SK-N-SH treated with all-trans-retinoic acid at 6 μM for 48 hours (cell line): ENCODE data around the gene OTOF.

Experiments
- ATAC-seq: fragments of 200-7000 bp; cut with Tn5 transposase; 3 replicates; pipeline ENCODE4 v1.9.1; 2020; ENCODE audit warnings: mild to moderate bottlenecking, moderate library complexity
- ARNTL ChIP-seq: fragments of 450-650 bp; formaldehyde crosslinking; IDR thresholded peaks from 2 replicates; pipeline ENCODE4 v1.5.0; 2020; ENCODE audit warnings: low read depth, mild to moderate bottlenecking, moderate library complexity, borderline replicate concordance
- BACH2 ChIP-seq: fragments of 250-450 bp; sonication (Bioruptor Pico); IDR thresholded peaks from 2 replicates; pipeline ENCODE4 v1.9.0; 2021; ENCODE audit warnings: mild to moderate bottlenecking, borderline replicate concordance
- CSDC2 ChIP-seq: fragments of 250-450 bp; sonication (Bioruptor Pico); IDR thresholded peaks from 2 replicates; pipeline ENCODE4 v1.5.0; 2020; ENCODE audit warnings: mild to moderate bottlenecking, moderate library complexity
- CSRNP3 ChIP-seq: fragments of 250-450 bp; sonication (Bioruptor Pico); IDR thresholded peaks from 2 replicates; pipeline ENCODE4 v1.5.1; 2021; ENCODE audit warnings: mild to moderate bottlenecking, moderate library complexity
- ESRRG ChIP-seq: fragments of 250-450 bp; sonication (Bioruptor Pico); IDR thresholded peaks from 2 replicates; pipeline ENCODE4 v1.6.1; 2021; ENCODE audit warnings: mild to moderate bottlenecking
- GLIS3 ChIP-seq: fragments of 250-450 bp; sonication (Bioruptor Pico); IDR thresholded peaks from 2 replicates; pipeline ENCODE4 v1.5.0; 2020; ENCODE audit warnings: mild to moderate bottlenecking, moderate library complexity
- OSR1 ChIP-seq: fragments of 250-450 bp; sonication (Bioruptor Pico); IDR thresholded peaks from 2 replicates; pipeline ENCODE4 v1.8.0; 2022; ENCODE audit warnings: moderate library complexity, mild to moderate bottlenecking, inconsistent platforms
- PATZ1 ChIP-seq: fragments of 250-450 bp; sonication (Bioruptor Pico); IDR thresholded peaks from 2 replicates; pipeline ENCODE4 v1.8.0; 2020; ENCODE audit warnings: mild to moderate bottlenecking, moderate library complexity, borderline replicate concordance
- POU6F1 ChIP-seq: fragments of 250-450 bp; sonication (Bioruptor Pico); IDR thresholded peaks from 2 replicates; pipeline ENCODE4 v1.8.0; 2021; ENCODE audit warnings: low read depth, mild to moderate bottlenecking, moderate library complexity, borderline replicate concordance
- PPARA ChIP-seq: fragments of 250-450 bp; sonication (Bioruptor Pico); IDR thresholded peaks from 2 replicates; pipeline ENCODE4 v1.5.0; 2020; ENCODE audit warnings: mild to moderate bottlenecking, borderline replicate concordance
- TCF4 ChIP-seq: fragments of 250-450 bp; sonication (Bioruptor Pico); IDR thresholded peaks from 2 replicates; pipeline ENCODE4 v1.8.0; 2021; ENCODE audit warnings: mild to moderate bottlenecking, moderate library complexity, borderline replicate concordance
- TOX ChIP-seq: fragments of 250-450 bp; sonication (Bioruptor Pico); IDR thresholded peaks from 2 replicates; pipeline ENCODE4 v1.8.0; 2021; ENCODE audit warnings: mild to moderate bottlenecking, moderate library complexity, borderline replicate concordance
- TSHZ2 ChIP-seq: fragments of 250-450 bp; sonication (Bioruptor Pico); IDR thresholded peaks from 2 replicates; pipeline ENCODE4 v1.5.0; 2020; ENCODE audit warnings: mild to moderate bottlenecking, moderate library complexity
- ZC3H10 ChIP-seq: fragments of 250-450 bp; sonication (Bioruptor Pico); IDR thresholded peaks from 2 replicates; pipeline ENCODE4 v1.5.1; 2021; ENCODE audit warnings: mild to moderate bottlenecking, moderate library complexity
- ZFP3 ChIP-seq: fragments of 250-450 bp; sonication (Bioruptor Pico); IDR thresholded peaks from 2 replicates; pipeline ENCODE4 v1.5.0; 2020; ENCODE audit warnings: mild to moderate bottlenecking, moderate library complexity
- ZFP30 ChIP-seq: fragments of 450-650 bp; formaldehyde crosslinking; IDR thresholded peaks from 2 replicates; pipeline ENCODE4 v1.5.0; 2022; ENCODE audit warnings: mild to moderate bottlenecking, moderate library complexity
- ZNF565 ChIP-seq: fragments of 450-650 bp; formaldehyde crosslinking; conservative IDR thresholded peaks from 2 replicates; pipeline ENCODE4 v1.5.0; 2020; ENCODE audit warnings: low read depth, mild to moderate bottlenecking, moderate library complexity
- ZNF70 ChIP-seq: fragments of 450-650 bp; formaldehyde crosslinking; IDR thresholded peaks from 2 replicates; pipeline ENCODE4 v1.5.0; 2020; ENCODE audit warnings: mild to moderate bottlenecking, moderate library complexity
- ZNF8 ChIP-seq: fragments of 450-650 bp; formaldehyde crosslinking; IDR thresholded peaks from 2 replicates; pipeline ENCODE4 v1.5.0; 2020; ENCODE audit warnings: mild to moderate bottlenecking, moderate library complexity

The OTOF gene

GRCh38 chr2:26455037-26455669, 22.8 kb downstream of the OTOF start:
- ATAC-seq = no peak
- no peak for TF ChIP-seq PATZ1 (CRISPR knock-in tag)
- no peak for TF ChIP-seq ZC3H10
- TF ChIP-seq ZNF8 (CRISPR knock-in tag) = no peak
- TF ChIP-seq ESRRG = no peak
- TF ChIP-seq ZFP30 (CRISPR knock-in tag) = no peak
- no peak for TF ChIP-seq PPARA
- no peak for TF ChIP-seq POU6F1 (CRISPR knock-in tag)
- TF ChIP-seq CSDC2 (CRISPR knock-in tag) = no peak
- no peak for TF ChIP-seq ZNF70 (CRISPR knock-in tag)
- TF ChIP-seq ZNF565 = no peak
- TF ChIP-seq OSR1 (CRISPR knock-in tag) = no peak
- no peak for TF ChIP-seq TOX (CRISPR knock-in tag)
- no peak for TF ChIP-seq TSHZ2
- no peak for TF ChIP-seq ZFP3
- no peak for TF ChIP-seq TCF4 (CRISPR knock-in tag)
- no peak for TF ChIP-seq GLIS3 (CRISPR knock-in tag)
- TF ChIP-seq CSRNP3 = no peak
- TF ChIP-seq ARNTL (CRISPR knock-in tag) = no peak
- no peak for TF ChIP-seq BACH2 (CRISPR knock-in tag)

GRCh38 chr2:26454561-26455001, 23.3 kb downstream of the OTOF start:
- no peak for ATAC-seq
- TF ChIP-seq PATZ1 (CRISPR knock-in tag) = no peak
- no peak for TF ChIP-seq GLIS3 (CRISPR knock-in tag)
- TF ChIP-seq ARNTL (CRISPR knock-in tag) = no peak
- no peak for TF ChIP-seq ZNF8 (CRISPR knock-in tag)
- TF ChIP-seq ESRRG = no peak
- no peak for TF ChIP-seq POU6F1 (CRISPR knock-in tag)
